Spinal cord (tissue), 10 donors: ENCODE data around the gene PNMA8C. TPM values are rescaled to one million over a fixed set of nuclear protein-coding genes. Genes with fewer than 3 reads are reported as not detected.
"Not testable (repeated sequence)": the region's sequence is repeated elsewhere in the genome, so short reads cannot be mapped to it uniquely, and the experiment has no call there.

ENCODE experiments used
- DNase-seq, 6 donors: peaks; one replicate each; pipeline versions ENCODE4 v3.0.0 to v3.0.0-alpha.2; 2013 to 2015; ENCODE audit warnings: low spot score in 6 of 6, low read depth in 4 of 6
- H3K27ac ChIP-seq: one replicate; pipeline ENCODE4 v1.5.1; 2013; ENCODE audit warnings: low read depth, low read length, control low read depth
- H3K27me3 ChIP-seq: one replicate; pipeline ENCODE4 v1.6.1; 2013; ENCODE audit warnings: low read length; ENCODE audit not compliant: control insufficient read depth, insufficient read depth
- H3K36me3 ChIP-seq: one replicate; pipeline ENCODE4 v1.6.1; 2013; ENCODE audit warnings: low read length; ENCODE audit not compliant: control insufficient read depth, insufficient read depth
- H3K4me1 ChIP-seq: one replicate; pipeline ENCODE4 v1.6.1; 2013; ENCODE audit warnings: low read length; ENCODE audit not compliant: control insufficient read depth, insufficient read depth
- H3K4me3 ChIP-seq: one replicate; pipeline ENCODE4 v1.5.1; 2013; ENCODE audit warnings: low read depth, low read length, control low read depth
- H3K9me3 ChIP-seq: one replicate; pipeline ENCODE4 v1.6.1; 2013; ENCODE audit warnings: low read length; ENCODE audit not compliant: control insufficient read depth, insufficient read depth
- WGBS: methylation state at CpG from one replicate; pipeline ENCODE4 v1.1.5; 2013; ENCODE audit warnings: missing lambda C conversion rate; ENCODE audit not compliant: insufficient coverage; 5-methylcytosine and 5-hydroxymethylcytosine counted together
- polyA plus RNA-seq, 2 donors: library from polyadenylated mRNA; unstranded; fragments of 120-200 nt; gene quantifications; one replicate each; pipeline ENCODE4 v1.2.1, GENCODE V29; 2013; ENCODE audit not compliant: insufficient read length in 2 of 2
- total RNA-seq, 2 donors: library from RNA; depleted of rRNA in 1 of 2; stranded (reverse); fragments of 120-200 nt in 1 of 2; fragments of >200 nt in 1 of 2; gene quantifications; one replicate each; pipeline versions ENCODE4 v1.2.3 to v1.2.4, GENCODE V29; 2013 to 2014
- donor health status: healthy.

The PNMA8C gene
- total and polyA plus RNA-seq, 4 donors: 8.7 to 31.9 (median 22.4) TPM

DNA sequence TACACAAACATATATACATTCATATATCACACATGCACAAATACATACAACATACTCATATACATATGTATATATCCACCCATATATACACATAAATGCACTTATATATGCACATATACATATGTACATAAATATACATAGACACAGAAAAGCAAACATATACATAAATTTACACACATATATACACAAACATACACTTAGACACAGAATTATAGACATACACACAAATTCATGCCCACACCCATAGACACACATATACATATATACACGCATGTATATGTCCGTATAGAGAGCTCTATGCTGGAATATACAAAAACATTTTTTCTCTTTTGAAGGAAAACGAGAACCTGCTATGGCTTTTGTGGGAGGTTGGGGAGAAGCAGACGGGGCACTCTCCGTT, 22.0 kb upstream of the PNMA8C start:
- peaks cover 3% of the 10 kb centered on the region for H3K4me1 ChIP-seq
- no peaks in the 10 kb centered on the region for H3K27me3 ChIP-seq
- DNase-seq: no peak
- no peak overlapping the region for H3K27ac ChIP-seq
- no CpG with 5 or more reads among the region's 5 CpGs for WGBS
- no peak overlapping the region for H3K4me3 ChIP-seq
- H3K36me3 ChIP-seq: no peaks in the 10 kb centered on the region
- H3K9me3 ChIP-seq: no peaks in the 10 kb centered on the region

- Histone ChIP-seq H3K4me3 (no peak overlapping the region), H3K27ac (no peak overlapping the region), H3K9me3 (no peaks in the 10 kb centered on the region), H3K4me1 (peaks cover 3% of the 10 kb centered on the region), H3K27me3 (no peaks in the 10 kb centered on the region), H3K36me3 (no peaks in the 10 kb centered on the region)
- WGBS: 72% methylated on average over 4 of the region's 7 CpGs
- DNase-seq: no peak
Measured at GRCh38 chr19:46449228-46449627, 20.5 kb upstream of the PNMA8C start.

DNA sequence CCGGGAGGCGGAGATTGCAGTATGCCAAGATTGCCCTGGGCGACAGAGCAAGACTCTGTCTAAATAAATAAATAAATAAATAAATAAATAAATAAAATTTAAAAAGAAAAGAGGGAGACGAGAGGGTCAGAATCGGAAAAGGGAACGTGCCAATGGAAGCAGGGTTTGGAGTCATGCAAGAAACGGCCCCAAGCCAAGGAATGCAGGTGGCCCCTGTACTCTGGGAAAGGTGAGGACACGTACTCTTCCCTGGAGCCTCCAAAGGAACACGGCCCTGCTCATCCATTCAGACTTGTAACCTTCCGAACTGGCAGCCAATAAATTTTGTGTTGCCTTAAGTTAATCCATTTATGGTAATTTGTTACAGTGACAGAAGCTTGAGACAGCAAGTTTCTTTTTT, 19.9 kb upstream of the PNMA8C start:
- Histone ChIP-seq H3K4me3 (no peak overlapping the region), H3K27ac (no peak overlapping the region), H3K4me1 (peaks cover 3% of the 10 kb centered on the region), H3K9me3 (no peaks in the 10 kb centered on the region), H3K27me3 (no peaks in the 10 kb centered on the region), H3K36me3 (no peaks in the 10 kb centered on the region)
- no peak for DNase-seq
- WGBS: 88% methylated on average over 4 of the region's 10 CpGs

DNA sequence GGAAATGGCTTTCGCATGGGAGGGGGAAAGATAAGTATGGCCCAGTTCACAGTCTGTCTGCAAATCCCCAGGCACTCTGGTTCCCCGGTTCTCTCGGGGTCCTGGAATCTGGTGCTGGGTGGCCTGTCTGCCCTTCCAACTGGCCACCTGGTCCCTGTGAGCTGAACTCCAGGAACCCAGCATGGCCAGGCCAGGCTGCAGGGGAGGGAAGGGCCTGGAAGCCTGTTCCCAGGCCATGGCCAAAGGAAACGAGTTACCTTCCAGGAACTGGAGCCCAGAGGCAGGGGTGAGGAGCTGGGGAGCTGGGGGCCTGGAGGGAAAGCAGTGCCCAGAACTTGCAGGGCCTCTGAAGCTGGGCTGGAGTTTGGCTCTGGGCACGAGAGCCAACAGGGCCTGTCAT, 19.1 kb upstream of the PNMA8C start:
- Histone ChIP-seq H3K4me1 (peaks cover 3% of the 10 kb centered on the region), H3K9me3 (no peaks in the 10 kb centered on the region), H3K27ac (peak overlapping the region; percentile 7), H3K36me3 (no peaks in the 10 kb centered on the region), H3K4me3 (no peak overlapping the region), H3K27me3 (no peaks in the 10 kb centered on the region)
- 74% methylated on average over 4 of the region's 5 CpGs for WGBS
- no peak for DNase-seq

GRCh38 chr19:46447006-46447405, 18.3 kb upstream of the PNMA8C start:
- H3K27me3 ChIP-seq: no peaks in the 10 kb centered on the region
- no peak overlapping the region for H3K27ac ChIP-seq
- H3K36me3 ChIP-seq: no peaks in the 10 kb centered on the region
- H3K4me3 ChIP-seq: no peak overlapping the region
- no CpG with 5 or more reads among the region's 3 CpGs for WGBS
- no peaks in the 10 kb centered on the region for H3K9me3 ChIP-seq
- DNase-seq: no peak
- H3K4me1 ChIP-seq: peaks cover 3% of the 10 kb centered on the region

DNA sequence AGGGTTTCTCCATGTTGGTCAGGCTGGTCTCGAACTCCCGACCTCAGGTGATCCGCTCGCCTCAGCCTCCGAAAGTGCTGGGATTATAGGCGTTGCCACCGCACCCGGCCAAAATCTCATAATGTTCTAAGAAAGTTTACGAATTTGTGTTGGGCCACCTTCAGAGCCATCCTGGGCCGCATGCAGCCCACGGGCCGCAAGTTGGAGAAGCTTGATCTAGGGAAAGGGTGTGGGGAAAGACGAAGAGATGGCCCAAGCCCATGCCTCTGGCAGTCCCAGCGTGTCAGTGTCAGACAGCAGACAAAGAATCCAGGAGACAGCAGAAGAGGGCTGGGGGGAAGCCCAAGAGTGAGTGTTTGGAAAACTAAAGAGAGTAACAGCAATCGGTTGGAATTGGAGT, 17.3 kb upstream of the PNMA8C start:
- H3K27ac ChIP-seq: no peak overlapping the region
- 84% methylated on average over 14 of the region's 15 CpGs for WGBS
- no peaks in the 10 kb centered on the region for H3K27me3 ChIP-seq
- H3K9me3 ChIP-seq: no peaks in the 10 kb centered on the region
- no peak for DNase-seq
- H3K4me3 ChIP-seq: no peak overlapping the region
- no peaks in the 10 kb centered on the region for H3K36me3 ChIP-seq
- H3K4me1 ChIP-seq: no peaks in the 10 kb centered on the region

DNA sequence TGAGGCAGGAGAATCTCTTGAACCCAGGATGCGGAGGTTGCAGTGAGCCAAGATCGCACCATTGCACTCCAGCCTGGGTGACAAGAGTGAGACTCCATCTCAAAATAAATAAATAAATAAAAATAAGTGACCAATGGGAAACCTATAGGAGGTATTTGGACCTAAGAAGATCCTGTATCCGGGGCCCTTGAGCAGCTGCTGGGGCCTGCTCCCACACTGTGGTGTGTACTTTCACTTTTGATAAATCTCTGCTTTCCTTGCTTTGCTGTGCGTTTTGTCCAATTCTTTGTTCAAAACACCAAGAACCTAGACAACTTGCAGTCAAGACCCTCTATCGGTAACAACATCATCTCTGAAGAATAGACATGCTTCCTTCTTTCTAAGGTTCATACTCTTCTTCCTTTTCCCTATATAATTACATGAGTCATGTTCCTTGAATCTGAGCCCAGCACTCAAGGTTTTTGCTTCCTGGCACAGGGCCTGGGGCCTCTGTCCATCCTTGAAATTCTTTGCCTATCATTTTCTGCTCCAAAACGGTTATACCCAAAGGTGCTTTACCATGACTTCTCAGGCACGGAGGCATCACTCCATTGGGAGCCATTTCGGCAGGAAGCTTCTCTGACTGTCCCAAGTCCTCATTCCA, 14.2 kb upstream of the PNMA8C start:
- whole genome bisulfite sequencing: 79% methylated on average over 3 of the region's 8 CpGs
- Histone ChIP-seq H3K9me3 (no peaks in the 10 kb centered on the region), H3K36me3 (no peaks in the 10 kb centered on the region), H3K4me1 (no peaks in the 10 kb centered on the region), H3K27ac (no peak overlapping the region), H3K27me3 (no peaks in the 10 kb centered on the region), H3K4me3 (no peak overlapping the region)
- no peak for DNase-seq

DNA sequence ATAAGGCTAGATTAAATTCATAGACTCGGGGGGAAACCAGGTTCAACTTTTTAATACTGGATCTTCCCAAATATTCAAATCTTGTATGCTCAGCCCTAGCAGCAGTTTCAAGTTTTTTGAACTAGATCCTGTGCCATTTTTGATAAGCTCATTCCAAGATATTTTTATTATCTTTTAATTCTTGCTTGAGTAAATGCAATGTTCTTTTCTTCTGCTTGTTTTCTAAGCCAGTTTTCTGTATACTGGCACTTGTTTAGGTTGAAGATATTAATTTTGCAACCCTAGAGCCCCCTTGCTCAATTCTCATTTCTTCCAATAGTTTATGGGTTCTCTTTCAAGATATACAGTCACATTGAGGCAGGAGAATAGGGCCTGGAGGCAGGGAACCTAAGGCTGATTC, 13.1 kb upstream of the PNMA8C start:
- Histone ChIP-seq H3K27ac (no peak overlapping the region), H3K9me3 (no peaks in the 10 kb centered on the region), H3K4me1 (no peaks in the 10 kb centered on the region), H3K36me3 (no peaks in the 10 kb centered on the region), H3K27me3 (no peaks in the 10 kb centered on the region), H3K4me3 (no peak overlapping the region)
- no peak for DNase-seq
- WGBS: no CpG with 5 or more reads among the region's 1 CpG

DNA sequence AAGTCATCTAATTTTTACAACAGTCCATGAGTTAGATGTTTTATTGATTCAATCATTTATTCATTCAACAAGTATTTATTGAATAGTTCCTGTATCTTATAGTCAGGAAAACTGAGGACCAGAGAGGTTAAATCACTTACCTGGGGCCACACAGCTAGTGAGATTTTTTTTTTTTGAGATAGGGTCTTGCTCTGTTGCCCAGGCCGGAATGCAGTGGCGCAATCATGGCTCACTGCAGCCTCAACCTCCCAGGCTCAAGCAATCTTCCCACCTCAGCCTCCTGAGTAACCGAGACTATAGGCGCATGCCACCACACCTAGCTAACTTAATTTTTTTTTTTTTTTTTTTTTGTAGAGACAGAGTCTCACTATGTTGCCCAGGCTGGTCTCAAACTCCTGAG, 7.0 kb upstream of the PNMA8C start:
- not testable (repeated sequence) for H3K4me1 ChIP-seq, H3K27ac ChIP-seq, H3K4me3 ChIP-seq, H3K36me3 ChIP-seq, H3K9me3 ChIP-seq, H3K27me3 ChIP-seq, DNase-seq
- no CpG with 5 or more reads among the region's 4 CpGs for WGBS

GRCh38 chr19:46435009-46435408, 6.3 kb upstream of the PNMA8C start:
- Histone ChIP-seq H3K27ac (peak overlapping the region; percentile 57), H3K9me3 (no peaks in the 10 kb centered on the region), H3K4me3 (no peak overlapping the region), H3K36me3 (no peaks in the 10 kb centered on the region), H3K4me1 (peaks cover 5% of the 10 kb centered on the region), H3K27me3 (no peaks in the 10 kb centered on the region)
- WGBS: 20% methylated on average over 5 of the region's 6 CpGs
- peak in 4 of 6 donors; percentile 55 to 85 (median 78) for DNase-seq
